HuH-7.5 (cell line): ENCODE data around the gene DIABLO.
A peak's percentile ranks its signal among the peaks of the same experiment; 100 is the strongest.
"Not testable (repeated sequence)": the region's sequence is repeated elsewhere in the genome, so short reads cannot be mapped to it uniquely, and the experiment has no call there.

Experiments
- DNase-seq: peaks from one replicate; pipeline ENCODE4 v3.0.0; 2011; ENCODE audit warnings: low spot score

DIABLO gene

DNA sequence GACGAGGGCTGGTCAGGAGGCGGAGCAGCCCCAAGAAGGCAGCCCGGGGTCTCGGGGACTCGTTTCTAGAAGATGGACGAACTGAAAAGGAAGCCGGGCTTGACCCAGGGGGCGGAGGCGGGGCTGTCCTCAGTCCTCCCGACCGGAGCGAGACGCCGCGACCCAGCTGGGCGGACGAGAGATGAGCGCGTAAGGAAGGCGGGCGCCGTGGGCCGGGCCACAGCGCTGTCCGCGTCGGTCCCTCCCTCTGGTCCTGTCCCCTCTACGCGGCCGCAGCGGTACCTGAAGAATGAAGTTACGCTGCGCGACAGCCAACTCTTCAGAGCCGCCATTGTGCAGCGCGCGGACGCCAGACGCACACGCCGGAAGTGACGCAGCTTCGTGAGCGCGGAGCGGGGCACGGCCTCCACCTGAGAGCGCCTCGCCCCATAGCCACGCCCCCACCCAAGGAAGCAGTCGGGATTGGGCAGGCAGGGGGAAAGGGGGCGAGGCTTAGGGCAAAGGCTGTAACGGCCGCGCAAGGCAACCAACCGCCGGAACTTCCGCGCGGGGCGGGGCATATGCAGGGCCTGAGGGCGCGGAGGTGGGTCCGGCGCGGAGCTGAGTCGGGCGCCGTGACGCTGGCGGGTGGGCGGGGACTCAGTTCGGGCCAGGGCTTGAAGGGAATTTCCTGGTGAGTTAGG is at the start of gene DIABLO:
Gene DIABLO, minus strand, starts transcription at position 370 of the 683 bp plus-strand sequence. Its CDS starts 38 bp downstream, at position 332.
- DNase-seq = peak; percentile 86

DNA sequence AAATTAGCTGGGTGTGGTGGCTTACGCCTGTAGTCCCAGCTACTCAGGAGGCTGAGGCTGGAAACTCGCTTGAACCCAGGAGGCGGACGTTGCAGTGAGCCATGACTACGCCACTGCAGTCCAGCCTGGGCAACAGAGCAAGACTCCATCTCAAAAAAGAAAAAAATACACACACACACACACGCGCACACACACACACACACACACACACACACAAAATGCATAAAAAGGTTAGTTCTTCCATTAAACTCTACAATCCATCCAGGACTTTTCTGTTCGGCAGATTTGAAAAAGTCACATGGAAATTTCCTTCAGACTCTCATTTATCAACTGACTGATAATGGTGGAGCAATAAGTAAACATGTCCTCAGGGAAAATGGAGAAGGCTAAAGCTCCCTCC is 49.6 kb upstream of the DIABLO start:
- no peak for DNase-seq

DNA sequence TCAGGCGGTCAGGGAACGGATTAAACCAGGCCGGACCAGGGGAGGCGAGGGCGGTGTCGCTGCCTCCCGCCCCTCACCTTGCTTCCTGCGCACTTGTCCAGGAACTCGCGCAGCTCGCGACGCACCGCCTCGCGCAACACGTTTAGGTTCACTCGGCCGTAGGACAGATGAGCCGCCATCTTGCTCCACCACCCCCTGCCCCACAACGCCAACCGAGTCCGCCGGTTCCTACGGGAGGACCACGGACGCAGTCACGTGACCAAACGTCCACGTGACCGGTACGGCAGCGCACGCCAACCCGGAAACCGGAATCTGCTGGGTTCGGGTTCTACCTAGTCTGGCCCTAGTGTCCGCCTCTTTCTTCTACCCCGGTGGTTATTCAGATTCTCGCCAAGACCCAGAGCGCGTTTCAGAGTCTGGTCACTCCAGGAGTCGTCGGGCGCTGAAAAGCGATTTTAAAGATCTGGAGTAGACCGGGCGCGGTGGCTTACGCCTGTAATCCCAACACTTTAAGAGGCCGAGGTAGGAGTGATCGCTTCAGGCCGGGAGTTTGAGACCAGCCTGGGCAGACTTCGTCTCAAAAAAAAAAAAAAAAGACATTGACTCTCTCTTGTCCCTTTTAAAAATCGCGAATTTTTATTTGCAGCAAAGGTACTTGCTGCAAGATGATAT is 40.5 kb upstream of the DIABLO start, which contains the start of gene VPS33A:
Gene VPS33A, minus strand, starts transcription at position 265 of the 672 bp plus-strand sequence. Its CDS starts 86 bp downstream, at position 179.
- DNase-seq = peak; percentile 79

DNA sequence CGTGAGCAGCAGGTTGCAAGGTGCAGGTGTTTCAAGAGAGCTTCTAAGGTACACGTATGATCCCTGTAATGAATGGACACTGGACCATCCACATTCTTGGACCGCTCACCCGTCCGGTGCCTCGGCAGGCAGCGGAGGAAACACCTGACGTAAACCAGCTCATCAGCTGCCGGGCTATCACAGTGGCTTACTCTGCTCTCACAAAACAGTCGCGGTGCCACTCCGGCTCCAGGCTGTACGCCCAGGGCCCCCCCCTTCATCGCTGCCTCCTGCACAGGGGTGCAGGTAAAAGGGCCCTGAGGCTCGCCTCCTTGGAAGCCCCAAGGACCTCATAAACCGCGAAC is 40.0 kb upstream of the DIABLO start:
- peak; percentile 32 for DNase-seq

DNA sequence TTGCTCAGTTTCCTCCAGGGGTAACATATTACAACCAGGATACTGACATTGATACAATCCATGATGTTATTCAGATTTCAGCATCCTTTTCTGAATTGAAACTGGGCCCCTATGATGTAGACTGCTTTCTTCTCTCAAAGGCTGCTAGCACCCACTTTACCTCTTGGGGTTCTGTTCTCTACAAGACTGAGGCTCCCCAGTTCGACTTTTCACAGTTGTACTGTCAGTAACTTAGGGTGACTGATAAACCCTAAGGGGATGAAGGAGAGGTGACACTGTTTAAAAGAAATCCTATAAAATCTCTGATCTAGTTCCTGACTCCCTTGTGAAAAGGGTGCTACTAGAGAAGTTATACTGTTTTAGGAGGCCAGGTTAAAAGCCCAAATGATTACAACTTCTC is 39.6 kb upstream of the DIABLO start:
- DNase-seq = no peak

DNA sequence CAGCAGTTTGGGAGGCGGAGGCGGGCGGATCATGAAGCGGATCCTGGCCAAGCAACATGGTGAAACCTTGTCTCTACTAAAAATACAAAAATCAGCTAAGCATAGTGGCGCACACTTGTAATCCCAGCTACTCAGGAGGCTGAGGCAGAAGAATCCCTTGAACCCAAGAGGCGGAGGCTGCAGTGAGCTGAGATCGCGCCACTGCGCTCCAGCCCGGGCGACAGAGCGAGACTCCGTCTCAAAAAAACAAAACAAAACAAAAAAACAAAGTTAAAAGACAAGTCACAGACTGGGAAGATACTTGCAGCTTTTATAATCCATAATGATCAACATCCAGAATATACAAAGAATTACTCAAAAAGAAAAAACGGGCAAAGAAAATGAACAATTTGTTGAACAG is 34.9 kb upstream of the DIABLO start:
- not testable (repeated sequence) for DNase-seq

DNA sequence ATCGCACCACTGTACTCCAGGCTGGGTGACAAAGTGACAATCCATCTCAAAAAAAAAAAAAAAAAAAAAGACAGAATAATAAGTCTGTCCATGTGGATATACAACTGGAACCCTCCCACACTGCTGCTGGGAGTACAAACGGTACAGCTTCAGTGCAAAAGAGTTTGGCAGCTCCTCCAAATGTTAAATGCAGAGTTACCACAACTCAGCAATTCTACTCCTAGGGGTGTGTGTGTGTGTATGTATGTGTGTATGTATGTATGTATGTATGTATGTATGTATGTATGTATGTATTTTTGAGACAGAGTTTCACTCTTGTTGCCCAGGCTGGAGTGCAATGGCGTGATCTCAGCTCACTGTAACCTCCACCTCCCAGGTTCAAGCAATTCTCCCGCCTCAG is 33.1 kb upstream of the DIABLO start:
- DNase-seq = not testable (repeated sequence)

DNA sequence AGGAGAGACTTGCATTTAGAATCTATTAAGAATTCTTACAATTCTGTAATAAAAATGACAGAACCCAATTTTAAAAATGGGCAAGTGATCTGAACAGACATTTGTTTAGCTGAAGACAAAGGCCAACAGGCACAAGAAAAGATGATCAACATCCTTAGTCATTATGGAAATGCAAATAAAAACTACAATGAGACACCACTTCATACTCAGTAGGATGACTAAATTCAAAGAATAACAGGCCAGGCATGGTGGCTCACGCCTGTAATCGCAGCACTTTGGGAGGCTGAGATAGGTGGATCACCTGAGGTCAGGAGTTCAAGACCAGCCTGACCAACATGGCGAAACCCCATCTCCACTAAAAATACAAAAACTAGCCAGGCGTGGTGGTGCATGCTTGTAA is 32.6 kb upstream of the DIABLO start:
- not testable (repeated sequence) for DNase-seq

DNA sequence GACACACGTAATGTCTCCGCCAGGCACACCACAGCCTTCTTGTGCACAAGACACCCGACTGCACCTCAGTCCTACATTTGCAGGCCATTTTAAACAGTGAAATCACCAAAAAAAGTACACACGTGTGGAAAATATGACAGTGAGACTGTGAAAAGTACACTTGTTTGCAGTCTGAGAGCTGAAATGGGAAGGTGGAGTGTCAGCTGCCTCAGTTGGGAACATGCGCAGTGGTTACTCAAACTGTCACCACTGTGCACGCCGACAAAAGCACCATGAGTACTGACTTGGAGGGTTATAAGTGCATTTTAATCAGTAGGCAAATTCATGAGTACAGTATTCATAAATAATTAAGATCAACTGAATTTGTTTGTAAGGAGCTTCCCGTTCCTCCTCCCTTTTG is 24.7 kb upstream of the DIABLO start:
- DNase-seq = no peak

DNA sequence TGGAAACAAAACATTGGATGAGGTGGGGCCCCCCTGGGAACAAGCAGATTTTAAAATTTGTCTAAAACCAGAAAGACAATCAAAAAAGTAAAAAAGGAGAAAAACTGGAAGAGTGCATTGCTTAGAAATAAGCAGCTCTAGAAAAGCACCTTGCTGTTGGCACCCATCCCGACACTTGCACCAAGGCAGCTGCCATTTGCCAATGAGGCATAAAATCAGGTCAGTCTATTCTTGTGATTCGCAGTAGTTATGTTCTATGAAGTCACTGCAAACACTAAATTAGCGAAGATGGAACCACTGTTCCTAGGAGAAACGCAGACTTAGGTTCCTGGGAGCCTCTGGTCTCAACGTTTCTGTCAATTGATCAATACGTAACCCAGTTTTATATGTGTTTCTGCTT is 24.2 kb upstream of the DIABLO start:
- DNase-seq = no peak

DNA sequence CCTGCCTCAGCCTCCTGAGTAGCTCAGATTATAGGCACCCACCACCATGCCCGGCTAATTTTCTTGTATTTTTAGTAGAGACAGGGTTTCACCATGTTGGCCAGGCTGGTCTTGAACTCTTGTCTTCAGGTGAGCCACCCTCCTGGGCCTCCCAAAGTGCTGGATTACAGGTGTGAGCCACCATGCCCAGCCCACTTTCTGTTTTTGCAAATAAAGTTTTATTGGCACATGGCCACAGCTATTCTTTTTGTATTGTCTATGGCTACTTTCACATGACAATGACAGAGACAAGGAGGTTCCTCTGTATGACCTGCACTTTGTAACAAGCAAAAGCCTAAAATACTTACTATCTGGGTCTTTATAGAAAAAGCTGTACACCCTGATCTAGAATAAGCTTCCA is 19.7 kb upstream of the DIABLO start:
- no peak for DNase-seq

DNA sequence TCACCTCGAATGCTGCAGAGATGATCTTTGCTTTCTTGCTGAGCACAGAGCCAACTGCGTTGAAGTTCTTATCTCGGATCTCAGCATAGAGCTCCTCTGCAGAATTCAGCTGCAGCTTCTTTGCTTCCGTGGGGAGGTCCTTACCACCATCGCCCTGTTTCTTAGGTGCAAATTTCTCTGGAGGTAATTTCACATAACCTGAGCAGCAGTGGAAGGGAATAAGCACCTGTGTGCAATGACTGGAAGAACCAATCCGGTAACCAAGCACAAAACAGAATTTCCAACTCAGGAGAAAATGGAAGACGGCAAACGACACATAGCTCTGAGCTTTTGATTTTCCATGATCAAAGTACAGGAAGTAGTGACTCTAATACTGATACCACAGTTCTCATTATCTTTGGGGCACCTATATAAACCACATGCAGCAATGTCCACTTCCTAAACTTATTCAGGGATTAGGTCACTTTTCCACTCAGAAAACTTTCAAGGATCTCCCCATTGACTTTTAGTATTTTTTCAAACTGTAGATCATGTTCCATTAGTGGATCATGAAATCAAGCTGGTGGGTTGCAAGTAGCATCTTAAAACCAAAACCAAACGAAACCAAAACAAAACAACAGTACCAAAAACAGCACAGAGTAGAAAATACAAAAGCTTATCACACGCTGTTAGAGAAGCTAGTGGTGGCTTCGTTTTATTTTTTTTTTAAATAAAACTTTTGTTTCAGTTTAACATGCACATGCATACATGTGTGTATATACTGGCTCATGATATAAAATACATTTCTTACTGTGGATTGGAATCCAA is 18.9 kb upstream of the DIABLO start:
- no peak for DNase-seq

DNA sequence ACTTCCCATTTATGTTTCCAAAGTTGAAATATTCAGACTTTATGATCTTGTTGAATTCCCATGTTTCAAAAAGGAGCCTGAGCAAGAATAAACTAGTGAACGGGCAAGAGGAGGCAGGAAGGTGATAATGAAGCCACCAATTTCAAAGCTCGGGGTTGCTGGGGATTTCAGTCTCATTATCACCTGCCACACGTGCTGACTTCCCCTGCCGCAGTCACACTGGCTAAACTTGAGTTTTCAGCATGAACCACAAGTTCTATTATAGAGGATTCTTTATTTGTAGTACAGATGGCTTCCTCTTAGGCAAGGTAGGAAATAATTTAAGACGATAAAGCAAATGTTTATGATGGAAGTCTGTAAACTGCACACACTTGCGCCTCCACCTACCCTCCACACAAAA is 18.1 kb upstream of the DIABLO start:
- DNase-seq = no peak

DNA sequence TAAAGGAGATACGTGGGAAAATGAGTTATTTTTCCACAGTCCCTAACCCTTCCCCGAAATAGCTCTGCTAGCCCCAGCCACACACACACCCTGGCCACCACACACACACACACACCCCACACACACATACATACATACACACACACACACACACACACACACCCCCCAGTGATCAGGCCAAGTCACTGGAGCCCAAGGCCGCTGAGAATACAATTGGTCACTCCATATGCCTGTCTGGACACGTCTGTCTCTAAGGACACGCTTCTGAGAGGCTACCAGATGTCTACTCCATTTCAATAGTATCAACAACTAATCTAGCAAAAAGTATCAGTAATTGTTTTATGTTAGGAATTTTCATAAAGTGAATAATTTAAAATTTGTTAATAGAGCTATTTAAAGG is 13.0 kb upstream of the DIABLO start:
- DNase-seq = no peak

DNA sequence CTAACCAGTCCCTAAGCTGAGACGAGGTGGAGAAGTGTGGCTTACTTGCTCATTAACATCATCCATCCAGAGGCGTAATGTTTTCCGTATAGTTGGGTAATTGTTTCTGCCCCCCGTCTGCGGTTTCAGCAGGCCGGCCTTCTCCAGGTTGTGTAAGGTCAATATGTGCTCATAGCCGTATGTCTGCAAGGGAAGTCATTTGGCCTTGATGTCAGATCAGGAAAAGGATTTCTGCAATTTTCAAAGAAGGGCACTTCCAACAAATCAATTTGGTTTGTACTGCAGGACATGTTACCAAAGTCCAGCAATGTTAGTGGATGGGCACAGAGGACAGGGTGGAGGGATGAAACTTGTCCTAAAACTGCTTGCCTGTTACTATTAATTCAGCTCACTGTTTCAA is 9.9 kb upstream of the DIABLO start:
- no peak for DNase-seq

DNA sequence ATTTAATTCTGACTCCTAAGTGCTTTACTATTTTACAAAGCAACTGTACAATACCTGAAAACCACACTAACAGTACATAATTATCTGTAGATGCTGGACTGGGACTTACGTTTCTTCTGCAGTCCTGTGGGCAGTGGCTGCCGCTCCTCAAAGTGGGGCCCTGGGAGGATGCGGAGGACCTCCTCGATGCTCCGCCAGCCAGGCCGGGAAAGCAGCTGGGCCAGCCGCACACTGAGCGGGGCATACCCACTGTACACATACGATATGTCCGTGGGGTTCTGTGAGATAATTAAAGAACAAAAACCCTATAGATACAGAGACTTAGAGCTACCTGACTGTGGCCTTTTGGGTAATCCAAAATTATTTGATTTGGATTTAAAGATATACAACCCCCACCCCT is 6.8 kb upstream of the DIABLO start:
- DNase-seq = no peak

DNA sequence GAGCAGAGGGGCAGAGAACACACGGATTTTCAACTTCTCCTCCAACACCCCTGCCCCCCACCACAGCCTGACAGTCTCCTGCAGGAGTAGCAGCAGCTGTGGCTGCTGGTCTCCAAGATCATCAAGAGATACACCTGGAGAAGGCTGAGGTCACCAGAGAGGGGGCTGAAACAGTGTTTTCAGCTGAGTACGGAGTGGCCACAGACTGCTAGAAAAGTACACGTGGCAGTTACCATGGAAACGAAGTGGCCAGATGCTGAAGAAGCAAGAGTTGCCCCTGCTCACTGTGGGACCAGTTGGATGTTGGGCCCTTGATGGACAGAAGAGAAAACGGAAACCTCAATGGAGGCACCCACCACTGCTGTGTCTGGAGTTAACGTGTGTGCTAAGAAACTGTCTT is 4.9 kb upstream of the DIABLO start:
- no peak for DNase-seq

DNA sequence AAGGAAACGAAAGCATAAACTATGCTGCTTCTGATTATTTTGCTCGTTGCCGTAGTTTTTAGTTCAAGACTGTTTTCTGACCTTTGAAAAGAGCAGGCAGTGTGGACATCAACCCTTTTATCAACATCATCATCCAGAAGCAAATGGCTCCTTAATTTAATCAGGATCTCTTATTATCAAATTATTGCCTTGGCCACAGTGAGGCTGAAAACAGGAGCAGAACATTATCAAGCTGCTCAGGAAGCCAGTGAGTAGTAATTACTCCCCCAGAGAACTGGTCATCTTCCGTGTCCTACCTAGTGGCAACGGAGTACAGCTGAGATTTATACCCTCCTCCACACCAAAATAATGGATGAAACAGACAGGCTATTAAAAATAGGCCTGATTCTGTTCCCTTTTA is 2.2 kb upstream of the DIABLO start:
- no peak for DNase-seq

DNA sequence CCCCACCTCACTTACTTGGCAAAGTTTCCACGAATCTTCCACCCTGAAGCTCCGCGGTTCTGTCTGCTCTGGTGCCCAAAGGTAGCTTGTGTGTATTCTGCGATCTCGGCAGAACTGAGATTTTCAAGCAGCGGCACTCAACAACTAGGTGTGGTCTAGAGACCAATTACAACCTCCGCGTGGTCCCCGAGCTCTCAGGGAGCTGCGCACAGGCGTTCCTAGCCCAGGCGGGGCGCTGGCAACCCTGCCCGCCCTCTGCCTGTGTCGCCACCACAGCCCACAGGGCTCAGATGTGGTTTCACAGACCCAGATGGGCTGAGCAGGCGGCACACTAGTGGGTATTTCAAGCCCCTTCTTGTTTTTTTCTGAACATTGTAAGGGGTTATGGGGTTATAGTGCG is 1.5 kb upstream of the DIABLO start:
- no peak for DNase-seq

DNA sequence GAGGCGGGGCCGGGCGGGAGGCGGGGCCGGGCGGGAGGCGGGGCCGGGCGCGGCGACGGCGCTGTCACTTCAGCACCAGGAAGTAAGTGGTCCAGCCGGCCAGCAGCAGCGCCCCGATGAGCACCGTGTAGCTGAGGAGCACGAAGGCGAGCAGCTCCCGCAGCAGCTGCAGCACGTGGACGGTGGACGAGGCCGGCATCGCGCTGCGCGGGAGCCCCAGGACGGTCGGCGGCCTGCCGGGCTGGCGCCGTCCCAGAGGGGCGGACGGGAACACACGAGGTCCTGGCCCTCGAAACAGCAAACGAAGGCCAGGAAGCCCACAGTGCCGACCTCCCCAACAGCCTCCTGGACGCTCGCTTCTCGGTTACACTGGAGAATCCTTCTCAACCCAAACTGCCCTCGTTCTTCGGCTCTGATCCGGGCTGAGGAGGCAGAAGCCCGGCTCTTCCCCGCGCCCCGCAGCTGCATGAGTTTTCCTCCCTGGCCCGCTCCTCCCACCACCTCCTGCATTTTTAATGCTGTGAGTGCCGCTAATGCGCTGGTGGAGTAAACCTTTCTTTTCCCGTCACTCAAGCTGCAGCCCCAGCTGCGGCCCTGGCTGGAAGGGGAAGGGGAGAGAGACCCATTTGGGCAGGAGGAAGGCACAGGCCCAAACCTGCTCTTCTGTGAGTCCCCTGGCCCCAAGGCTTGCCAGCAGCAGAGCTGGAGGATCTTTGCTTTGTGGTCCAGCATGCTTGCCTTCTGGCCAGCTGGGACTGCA is 694 bp upstream of the DIABLO start:
- DNase-seq = no peak

DNA sequence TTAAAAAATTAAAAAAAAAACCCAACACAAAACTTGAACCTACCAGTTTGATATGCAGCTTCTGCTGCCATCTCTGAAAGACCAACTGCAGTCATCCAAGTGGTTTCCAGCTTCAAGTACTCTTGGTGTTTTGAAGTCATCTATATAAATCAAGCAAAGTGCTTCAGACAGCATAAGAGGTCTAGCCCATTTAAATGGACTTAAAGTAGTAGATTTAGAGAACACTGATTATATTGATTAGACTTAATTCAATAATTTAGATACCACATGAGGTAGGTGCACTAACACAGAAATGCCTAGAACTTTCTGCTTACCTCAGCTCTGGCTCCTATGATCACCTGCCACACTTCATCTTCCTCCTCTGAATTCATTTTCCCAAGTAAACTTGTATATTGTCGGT is 9.4 kb downstream of the DIABLO start:
- DNase-seq = no peak

DNA sequence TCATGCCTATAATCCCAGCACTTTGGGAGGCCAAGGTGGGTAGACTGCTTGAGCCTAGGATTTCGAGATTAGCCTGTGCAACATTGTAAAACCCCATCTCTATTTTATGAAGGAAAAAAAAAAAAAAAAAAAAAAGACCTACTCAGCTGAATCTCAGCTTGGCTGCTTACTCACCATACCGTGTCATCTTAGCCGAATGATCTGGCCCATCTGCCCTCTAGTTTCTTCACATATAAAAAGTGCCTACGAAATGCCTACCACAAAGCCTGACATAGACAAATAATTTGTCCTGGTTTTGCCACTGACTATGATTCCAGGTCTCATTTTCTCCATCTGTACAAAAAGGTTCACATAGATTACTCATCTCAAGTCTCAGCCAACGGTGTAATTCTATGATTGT is 10.1 kb downstream of the DIABLO start:
- DNase-seq = no peak
